Measurements from ENCODE around the gene RNF149.

The RNF149 gene

DNA sequence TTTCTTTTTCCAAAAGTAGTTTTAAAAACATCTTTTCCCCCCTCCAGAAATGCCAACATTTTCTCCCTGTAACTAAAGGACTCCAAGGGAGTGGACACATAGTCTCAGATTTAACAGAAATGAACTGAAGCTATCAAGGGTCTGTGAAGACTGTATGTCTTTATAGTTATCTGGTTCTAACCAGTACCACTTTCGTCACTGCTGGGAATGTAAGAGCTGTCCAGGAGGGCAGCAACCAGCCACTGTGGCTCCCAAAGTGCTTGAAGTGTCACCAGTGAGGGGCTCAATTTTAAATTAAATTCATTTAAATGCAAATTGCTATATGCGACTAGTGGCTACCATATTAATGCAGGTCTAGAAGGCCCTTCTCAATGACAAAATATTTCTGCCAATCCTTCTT lies 15.0 kb downstream of the RNF149 start:
- no peak for DNase-seq

DNA sequence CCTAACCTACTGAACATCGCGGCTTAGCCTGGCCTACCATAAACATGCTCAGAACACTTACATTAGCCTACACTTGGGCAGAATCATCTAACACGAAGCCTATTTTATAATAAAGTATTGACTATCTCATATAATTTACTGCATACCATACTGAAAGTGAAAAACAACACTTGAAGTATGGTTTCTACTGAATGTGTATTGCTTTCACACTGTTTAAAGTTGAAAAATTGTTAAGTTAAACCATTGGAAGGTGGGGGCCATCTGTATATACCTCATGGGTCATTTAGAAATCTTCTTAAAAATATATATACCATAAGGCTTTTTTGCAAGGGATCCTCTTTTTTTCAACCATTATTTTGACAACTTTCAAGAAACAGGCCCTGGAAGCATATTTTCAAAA lies 16.5 kb downstream of the RNF149 start:
- no peak for DNase-seq

DNA sequence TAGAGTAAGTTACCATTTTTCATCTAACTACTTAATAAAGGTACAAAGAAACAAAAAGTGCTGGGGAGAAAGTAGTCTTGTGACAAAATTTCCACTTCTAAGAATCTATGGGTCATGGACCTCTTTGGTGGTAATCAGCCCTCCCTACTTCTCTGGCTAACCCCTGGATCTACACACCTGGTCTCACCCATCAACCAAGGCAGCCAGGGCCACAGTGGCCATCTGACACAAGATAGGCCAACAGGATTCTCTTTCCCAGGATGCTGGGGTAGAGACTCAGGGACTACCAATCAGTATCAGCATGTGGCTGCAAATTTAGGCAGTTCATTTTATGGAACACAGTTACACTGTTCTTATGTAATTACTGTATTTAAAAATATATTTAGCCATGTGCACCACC lies 17.8 kb downstream of the RNF149 start:
- no peak for DNase-seq

DNA sequence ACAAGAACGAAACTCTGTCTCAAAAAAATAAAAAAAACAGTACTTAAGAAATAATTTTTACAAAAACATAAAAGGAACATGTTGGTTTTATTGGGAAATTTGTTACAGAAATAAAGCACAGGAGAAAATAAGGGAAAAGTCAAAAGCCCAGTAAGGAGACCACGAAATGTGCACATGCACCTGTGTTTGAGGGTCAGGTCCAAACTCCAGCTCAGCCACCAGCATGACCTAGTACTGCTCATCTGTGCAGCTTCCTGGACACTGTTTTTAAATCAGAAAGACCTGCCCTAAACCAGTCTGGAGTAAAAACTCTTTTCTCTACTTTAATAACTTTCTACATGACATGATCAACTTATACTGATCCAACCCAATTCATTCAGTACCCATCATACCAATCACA lies 21.2 kb downstream of the RNF149 start:
- DNase-seq = no peak

DNA sequence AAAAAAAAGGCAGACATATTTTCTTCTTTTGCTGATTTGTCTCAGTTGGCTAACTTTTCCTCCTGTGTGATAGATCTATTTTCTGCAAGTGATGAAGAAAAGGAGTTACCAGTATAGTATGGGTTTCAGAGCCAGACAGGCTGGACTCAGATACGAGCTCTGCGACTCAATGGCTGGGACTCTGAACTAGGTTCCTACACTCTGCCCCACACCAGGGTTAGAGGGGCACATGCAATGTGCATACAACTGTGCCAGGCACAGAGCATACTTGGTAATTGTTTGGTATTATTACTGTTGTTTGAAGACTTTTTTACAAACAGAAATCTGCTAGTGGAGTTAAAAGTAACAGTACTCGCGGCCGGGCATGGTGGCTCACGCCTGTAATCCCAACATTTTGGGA lies 21.8 kb downstream of the RNF149 start:
- no peak for DNase-seq

DNA sequence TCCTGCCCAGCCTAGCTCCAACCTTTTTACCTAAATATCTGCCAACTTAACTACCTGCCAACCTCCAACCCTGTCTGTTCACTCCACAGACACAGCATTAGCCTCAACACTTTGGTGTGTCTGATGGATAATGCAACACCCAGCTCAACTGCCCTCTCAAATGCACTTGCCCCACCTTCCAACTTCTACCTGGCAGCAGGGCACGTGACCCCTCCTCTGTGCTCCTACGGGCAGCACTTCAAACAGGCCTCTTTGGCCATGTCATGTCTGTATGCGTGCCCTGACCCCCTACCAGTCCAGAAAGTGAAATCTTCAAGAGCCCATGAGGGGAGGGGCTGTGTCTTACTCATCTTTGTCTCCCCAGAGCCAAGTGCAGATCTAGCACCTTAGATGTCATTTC lies 25.5 kb downstream of the RNF149 start:
- DNase-seq = no peak

DNA sequence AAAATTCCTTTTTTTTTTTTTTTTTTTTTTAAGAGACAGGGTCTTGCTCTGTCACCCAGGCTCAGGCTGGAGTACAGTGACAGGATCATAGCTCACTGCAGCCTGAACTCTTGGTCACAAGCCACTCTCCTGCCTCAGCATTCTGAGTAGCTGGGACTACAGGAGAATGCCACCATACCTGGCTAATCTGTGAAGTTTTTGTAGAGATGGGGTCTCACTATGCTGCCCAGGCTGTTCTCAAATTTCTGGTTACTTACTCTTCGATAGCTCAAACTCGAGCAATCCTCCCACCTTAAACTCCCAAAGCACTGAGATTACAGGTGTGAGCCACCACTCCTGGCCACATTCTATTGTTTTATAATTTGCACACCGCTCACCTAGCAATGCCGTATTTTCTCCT lies 27.0 kb downstream of the RNF149 start:
- no peak for DNase-seq

DNA sequence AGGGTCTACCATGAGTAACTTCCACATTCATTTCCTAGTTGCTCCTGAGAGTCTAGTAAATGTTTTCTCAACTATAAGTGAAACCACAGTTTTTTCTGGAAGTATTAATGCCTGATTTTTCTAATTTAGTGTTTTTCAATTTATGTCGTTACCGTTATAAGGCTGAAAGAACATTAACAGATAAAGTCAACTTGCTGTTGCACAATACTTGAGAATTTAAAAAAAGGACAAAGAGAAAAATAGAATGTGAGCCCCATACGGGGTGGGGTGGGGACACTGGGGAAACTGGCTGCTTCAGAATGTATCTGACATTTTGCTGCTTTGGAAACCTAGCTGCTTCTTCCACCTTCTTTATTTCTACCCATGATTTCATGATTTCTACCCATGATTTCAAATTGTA lies 29.6 kb downstream of the RNF149 start:
- DNase-seq = no peak

DNA sequence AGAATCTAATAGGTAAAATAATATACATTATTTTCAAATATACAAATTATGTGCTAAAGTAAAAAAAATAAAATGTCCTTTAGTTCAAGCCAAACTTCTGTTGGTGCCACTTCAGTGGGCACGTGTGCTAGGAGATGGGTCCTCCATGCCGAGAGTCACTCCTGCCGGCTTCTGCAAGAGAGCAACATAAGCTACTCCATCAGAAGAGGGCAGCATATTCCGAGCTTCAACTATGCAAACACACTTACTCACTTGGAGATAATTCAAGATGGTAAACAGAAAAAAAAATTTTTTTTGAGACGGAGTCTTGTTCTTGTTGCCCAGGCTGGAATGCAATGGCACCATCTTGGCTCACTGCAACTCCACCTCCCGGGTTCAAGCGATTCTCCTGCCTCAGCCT lies 31.4 kb downstream of the RNF149 start:
- no peak for DNase-seq

DNA sequence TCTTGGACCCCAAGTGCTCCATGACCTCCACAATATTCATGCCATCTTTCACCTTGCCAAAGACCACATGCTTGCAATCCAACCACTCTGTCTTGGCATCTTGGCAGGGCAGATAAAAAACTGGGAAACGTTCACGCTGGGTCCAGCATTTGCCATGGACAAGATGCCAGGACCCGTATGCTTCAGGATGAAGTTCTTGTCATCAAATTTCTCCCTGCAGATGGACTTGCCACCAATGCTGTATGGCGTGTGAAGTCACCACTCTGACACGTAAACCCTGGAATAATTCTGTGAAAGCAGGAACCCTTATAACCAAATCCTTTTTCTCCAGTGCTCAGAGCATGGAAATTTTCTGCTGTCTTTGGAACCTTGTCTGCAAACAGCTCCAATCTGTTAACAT lies 34.4 kb downstream of the RNF149 start:
- DNase-seq = no peak

DNA sequence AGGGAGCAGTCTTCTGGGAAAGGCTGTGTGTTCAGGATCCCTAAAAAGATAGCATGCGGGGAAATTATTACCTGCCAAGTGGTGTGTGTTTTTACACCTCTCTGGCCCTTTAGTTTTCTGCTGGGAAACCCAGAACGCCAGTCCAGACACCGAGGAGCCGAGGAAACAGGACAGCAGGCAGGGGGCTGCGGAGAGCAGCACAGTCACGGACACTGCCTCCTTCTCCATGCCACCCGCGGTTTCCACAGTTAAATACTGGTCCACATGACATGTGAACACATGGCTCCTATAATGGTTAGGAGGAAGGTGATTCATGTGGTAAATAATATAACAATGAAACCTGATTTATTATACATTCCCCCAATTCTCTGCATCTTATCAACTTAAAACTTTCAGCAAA lies 35.4 kb downstream of the RNF149 start:
- no peak for DNase-seq

DNA sequence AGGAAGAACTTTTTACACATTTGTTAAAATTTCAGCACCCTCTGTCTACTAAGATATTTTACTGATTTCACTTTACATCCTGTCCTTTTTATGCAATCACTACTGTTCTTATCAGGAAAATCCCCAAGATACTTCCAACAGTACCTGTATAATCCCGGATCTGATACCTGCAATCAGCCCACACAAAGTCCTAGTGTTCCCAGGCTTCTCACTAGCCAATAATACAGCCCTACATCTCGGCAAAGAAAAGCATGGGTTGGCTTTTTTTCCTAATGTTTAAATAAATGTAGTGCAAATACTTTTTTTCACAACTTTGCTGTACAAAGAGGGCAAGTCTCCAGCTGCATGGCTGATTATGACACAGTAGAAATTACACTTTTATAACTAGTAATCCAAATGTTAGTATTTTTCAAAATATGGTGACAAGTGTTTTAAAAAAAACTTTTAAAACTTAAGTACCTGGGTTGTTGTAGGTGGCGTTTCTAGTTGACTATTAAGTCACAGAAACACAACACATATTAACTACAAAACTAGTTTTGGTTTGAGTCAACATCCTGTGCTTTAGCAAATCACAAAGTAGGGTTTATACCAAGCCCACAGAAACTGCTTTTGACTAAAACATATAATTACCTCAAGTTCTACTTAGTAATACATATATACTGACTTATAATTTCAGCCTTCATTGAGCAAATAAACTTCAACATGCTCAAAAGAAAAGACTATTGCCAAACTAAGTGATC lies 36.3 kb downstream of the RNF149 start:
- no peak for DNase-seq

DNA sequence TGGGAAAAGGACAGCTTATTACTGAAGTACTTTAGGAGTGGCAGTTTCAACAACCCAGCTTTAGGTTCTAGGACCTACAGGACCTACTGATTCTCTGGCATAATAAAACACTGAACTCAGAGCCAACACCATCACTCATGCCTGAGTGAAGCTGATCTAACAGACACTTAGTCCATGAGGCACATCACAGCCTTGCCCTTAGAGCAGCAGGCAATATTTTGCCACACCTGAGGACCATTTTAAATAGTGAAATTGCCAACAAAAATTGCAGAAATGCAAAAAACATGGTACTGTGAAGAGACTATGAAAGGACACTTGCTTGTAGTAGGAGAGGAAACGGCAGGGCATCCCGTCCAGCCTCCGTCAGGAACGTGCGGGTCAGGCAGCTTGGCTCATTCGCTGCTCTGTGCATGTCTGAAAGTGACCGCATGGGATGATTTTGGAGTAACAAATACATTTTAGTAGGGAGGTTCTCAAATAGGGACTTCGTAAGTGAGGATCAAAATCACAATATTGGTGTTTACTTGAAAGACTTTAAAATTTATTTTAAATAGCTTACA lies 37.7 kb downstream of the RNF149 start:
- no peak for DNase-seq

DNA sequence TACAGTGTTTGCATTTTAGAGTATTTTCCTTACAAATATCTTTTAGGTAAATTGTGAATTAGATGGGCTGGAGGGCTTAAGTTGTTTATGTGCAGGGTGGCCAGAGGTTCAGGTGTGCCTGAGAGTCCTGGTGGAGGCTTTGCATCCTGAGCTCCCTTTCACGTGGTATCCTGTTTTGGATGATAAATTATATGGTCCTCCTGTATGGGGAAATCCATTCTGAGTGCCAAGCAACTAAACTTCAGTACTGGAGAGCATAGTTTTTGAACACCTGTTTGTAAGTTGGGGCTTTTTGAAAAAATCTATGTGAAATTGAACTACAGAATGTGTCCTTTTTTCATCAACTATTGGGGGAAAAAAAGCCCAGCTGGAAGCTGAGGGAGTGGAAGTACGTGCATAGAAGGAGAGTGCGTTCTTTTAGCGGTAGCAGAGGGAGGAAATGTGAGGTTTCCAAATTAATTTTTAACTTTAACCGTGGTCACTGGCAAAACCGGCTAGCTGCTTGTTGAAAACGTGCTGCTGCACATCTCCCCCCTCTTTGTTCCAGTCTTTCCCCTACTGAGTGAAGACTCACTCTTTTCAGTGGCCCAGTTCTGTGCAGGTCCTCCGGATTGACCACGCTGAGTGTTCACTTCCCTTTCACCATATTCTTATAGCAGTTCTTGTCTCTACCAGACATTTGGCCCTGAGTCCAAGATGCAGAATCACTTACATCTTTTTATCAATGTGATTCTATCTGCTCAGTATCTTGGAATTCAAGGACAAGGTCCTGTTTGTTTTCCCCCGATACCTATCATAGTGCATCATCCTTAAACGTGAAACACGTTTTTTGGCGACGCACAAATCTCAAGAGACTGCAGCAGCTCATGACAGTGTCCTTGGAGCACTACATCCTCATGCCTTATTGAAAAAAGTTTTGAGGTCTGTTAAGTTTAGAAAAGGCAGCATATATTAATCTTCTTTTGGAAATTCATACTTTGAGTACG lies 40.5 kb downstream of the RNF149 start:
- no peak for DNase-seq

DNA sequence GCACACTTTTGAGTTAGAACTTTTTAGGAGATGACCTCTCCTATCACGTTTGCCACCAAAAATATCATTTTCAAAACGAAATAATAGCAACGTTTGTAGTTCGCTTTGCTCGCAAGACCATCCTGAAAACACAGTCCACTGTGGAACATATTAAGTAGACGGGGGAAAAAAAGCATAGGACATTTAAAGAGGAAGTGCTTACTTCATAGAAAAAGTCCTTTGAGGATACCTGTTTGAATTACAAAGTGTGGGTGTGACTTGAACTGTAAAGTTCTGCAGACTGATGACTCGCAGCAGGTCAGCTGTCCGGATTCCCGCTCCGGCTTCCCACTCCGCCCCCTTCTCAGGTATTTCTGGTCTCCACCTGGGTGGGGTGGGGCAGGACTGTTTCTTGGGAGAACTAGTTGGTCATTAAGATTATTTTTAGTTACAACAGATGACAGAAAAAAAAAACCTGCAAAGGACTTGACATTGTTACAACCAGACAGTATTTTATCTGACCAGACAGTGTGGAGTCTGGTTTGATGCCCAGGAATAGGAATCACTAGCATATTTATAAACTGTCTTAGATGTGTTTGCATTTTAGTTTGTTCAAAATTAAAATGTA lies 42.5 kb downstream of the RNF149 start:
- DNase-seq = no peak

DNA sequence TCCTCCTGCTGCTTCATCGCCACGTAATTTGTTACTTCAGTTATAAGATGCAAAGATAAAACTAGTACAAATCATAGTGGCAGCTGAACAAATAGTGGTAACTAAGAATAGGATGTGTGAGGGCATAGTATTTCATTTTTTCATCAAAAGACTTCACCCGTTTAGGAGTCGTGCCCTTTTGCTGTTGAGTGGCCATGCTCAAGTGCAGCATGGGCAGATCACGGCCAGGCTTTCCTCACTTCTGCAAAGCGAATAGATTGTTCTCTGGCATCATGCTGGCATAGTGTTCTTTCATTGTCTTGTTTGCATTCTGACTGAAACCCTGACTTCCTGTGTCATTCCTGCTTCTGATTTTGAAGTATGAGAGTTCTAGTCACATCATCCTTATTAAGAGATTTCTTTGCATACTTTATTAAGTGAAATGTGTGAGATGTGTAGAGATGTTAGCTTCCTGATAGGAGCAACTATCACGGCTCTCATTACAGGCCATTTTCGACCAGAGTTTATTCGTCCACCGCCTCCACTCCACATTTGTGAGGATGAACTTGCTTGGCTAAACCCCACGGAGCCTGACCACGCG lies 44.1 kb downstream of the RNF149 start:
- no peak for DNase-seq

DNA sequence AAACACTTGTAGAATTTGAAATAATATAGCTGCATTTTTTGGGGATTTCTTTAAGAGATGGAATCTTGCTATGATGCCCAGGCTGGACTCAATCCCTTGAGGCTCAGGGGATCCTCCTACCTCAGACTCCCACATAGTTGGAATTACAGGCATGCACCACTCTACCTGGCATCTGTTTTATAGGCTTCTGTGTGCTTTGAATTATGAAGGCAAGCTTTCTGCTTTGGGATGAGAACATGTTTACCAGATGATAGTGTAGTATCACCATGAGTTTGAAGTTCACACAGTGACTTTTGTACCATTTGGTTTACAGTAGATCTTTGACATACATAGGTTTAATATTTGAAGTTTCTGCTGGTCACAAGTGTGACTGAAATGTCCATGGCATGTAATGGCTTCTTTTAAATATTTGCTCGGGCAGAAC lies 45.1 kb downstream of the RNF149 start:
- DNase-seq = no peak

DNA sequence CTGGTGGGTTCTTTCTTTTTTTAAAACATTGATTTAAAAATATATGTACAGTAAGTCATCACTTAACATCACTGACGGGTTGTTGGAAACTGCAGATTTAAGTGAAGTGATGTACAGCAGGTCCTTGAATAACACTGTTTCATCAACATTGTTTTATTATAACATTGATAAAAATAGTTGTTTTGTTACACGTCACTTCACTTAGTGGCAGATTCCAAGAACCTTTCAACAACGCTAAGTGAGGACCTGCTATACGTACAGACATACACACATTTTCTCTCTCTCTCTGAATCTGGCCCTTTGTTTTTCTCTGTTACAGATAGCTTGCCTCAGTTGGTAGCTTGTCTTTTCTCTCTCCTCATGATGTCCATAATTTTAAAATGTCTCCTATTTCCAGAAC lies 46.4 kb downstream of the RNF149 start:
- no peak for DNase-seq

DNA sequence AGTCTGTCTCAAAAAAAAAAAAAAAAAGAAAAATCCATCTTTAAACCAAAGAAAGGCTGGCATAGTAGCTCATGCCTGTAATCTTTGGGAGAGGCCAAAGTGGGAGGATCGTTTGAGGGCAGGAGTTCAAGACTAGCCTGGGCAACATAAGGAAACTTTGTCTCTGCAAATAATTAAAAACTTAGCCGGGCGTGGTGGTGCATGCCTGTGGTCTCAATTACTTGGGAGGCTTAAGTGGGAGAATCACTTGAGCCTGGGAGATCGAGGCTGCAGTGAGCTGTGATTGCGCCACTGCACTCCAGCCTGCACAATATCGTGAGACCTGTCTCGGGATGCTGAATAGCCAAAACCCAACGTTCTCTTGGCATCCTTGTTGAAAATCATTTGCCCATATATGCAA lies 49.7 kb downstream of the RNF149 start:
- DNase-seq = no peak

DNA sequence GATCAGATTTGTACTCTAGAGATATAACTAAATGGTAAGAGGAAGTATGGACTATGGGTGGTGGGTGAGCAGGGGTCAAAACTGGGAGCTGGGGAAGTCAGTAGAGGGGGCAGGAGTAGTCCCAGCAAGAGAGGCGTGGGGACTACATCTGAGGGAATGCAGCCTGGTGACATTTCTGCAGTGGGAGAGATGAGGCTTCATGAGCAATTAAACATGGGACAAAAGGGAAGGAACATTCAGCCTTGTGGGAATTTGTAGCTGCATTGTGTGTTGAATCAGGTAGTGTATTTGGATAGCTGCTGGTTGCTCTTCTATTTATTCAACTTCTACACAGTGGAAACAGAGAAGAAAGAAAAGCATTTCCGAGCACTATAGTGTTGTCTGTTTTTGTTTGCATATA lies 52.2 kb downstream of the RNF149 start:
- DNase-seq = no peak

DNA sequence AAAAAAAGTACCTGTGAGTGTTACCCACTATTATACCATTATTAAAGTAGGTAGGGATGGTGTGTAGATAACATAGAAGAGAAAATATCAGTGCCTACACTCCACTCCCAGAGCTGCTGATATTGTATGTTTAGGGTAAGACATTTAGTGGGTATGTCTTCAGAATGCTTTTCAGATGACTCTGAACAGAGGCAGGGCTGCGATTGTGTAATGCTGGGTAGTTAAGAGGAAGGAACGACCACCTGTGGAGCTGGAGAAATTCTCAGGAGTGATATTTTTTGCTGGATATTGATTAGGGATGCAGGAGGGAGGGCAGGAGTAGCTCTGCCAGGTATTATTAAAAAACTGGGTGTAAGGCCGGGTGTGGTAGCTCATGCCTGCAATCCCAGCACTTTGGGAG lies 53.0 kb downstream of the RNF149 start:
- no peak for DNase-seq

DNA sequence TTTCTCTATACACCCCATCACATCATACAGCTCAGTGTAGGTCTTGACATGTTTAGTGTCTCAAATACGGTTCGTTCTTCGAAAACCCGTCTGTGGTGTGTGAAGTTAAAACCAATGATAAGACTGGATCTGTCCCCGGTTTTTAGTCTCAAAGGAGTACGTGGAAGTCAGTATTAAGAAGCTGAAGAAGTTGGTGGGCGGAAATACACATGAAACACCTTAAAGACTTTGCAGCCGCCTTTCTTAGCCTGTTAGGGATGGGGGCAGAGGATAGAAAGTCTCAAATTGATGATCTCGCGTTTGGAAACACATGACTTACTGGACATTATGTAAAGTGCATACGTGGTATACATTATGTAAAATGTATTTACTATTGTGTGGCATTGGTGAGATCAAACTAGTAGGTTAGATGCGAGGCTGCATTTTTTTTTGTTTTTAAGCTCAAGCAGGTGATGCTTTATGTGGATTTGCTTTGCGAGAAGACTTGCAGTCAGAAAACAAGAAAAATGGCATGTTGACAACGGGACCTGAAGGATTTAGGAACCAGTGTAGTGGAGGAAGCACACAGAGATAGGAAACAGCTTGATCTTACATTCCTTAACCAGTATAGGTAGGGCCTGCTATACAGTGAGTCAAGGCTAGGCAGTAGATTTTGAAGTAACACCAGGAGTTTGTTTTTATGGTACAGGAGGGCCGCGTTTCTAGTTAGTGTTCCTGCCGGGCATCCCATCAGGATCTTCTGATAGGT lies 54.6 kb downstream of the RNF149 start:
- no peak for DNase-seq
